ENCODE measurements around the gene RBM17. TPM values are rescaled to one million over a fixed set of nuclear protein-coding genes. Genes with fewer than 3 reads are reported as not detected.

The RBM17 gene
- total RNA-seq, 4 donors from 2014 or later = 64.4 to 163 (median 146) TPM

GRCh38 chr10:6086375-6087233 lies 2.2 kb upstream of the RBM17 start:
- Histone ChIP-seq H3K27ac (peak overlapping the region; percentile 70 to 71), H3K9me3 (no peaks in the 10 kb centered on the region), H3K4me3 (no peak overlapping the region), H3K36me3 (no peaks in the 10 kb centered on the region), H3K4me1 (peaks cover 5% of the 10 kb centered on the region in 2 donors), H3K27me3 (no peaks in the 10 kb centered on the region)
- peak; percentile 84 to 88 for DNase-seq
- no peak for TF ChIP-seq POLR2A (IDR thresholded peaks at IDR 0.05)
- TF ChIP-seq, protein P1, sequence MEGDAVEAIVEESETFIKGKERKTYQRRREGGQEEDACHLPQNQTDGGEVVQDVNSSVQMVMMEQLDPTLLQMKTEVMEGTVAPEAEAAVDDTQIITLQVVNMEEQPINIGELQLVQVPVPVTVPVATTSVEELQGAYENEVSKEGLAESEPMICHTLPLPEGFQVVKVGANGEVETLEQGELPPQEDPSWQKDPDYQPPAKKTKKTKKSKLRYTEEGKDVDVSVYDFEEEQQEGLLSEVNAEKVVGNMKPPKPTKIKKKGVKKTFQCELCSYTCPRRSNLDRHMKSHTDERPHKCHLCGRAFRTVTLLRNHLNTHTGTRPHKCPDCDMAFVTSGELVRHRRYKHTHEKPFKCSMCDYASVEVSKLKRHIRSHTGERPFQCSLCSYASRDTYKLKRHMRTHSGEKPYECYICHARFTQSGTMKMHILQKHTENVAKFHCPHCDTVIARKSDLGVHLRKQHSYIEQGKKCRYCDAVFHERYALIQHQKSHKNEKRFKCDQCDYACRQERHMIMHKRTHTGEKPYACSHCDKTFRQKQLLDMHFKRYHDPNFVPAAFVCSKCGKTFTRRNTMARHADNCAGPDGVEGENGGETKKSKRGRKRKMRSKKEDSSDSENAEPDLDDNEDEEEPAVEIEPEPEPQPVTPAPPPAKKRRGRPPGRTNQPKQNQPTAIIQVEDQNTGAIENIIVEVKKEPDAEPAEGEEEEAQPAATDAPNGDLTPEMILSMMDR (IDR thresholded peaks at IDR 0.05) = peak; percentile 72 to 83 (median 82)
- intact Hi-C loops (cut with DNase I; ENCODE audit: low total_unique reads) = no loop called here

GRCh38 chr10:6089334-6090219 lies 743 bp downstream of the RBM17 start:
- intact Hi-C loops (cut with DNase I; ENCODE audit: low total_unique reads) = no loop called here
- peak overlapping the region; percentile 62 to 90 for H3K4me3 ChIP-seq
- no peaks in the 10 kb centered on the region for H3K36me3 ChIP-seq
- no peaks in the 10 kb centered on the region for H3K9me3 ChIP-seq
- H3K4me1 ChIP-seq = peaks cover 5 to 7% of the 10 kb centered on the region in 2 donors
- H3K27me3 ChIP-seq = no peaks in the 10 kb centered on the region
- TF ChIP-seq, protein P1 (IDR thresholded peaks at IDR 0.05) = no peak
- no peak for TF ChIP-seq POLR2A (IDR thresholded peaks at IDR 0.05)
- peak in 1 of 2 donors; percentile 31 for DNase-seq
- H3K27ac ChIP-seq = peak overlapping the region; percentile 84 to 89

DNA sequence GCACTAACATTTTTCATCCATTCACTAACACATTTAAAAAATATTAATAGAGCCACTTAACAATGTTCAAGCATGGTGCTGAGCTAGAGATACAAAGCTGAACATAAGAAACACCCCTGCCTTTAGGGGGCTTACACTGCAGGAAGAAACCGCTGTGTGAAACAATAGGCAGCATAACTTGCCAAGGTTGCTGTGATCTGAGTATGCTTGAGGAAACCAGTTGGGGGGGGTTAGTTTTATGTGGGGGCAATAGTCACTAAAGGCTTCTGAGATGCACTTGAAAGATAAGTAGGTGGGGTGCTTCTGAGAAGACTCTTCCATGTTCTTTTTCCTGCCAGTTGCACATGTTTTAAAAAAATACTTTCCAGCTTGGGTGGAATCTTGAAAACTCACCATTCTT lies 2.8 kb downstream of the RBM17 start:
- intact Hi-C loops (cut with DNase I; ENCODE audit: low total_unique reads) = no loop called here
- no peak for DNase-seq
- Histone ChIP-seq H3K36me3 (no peaks in the 10 kb centered on the region), H3K4me1 (peaks cover 5 to 17% of the 10 kb centered on the region in 2 donors), H3K9me3 (no peaks in the 10 kb centered on the region), H3K27ac (no peak overlapping the region), H3K27me3 (no peaks in the 10 kb centered on the region), H3K4me3 (no peak overlapping the region)
- no peak for TF ChIP-seq POLR2A (IDR thresholded peaks at IDR 0.05)
- TF ChIP-seq, protein P1 (IDR thresholded peaks at IDR 0.05) = no peak

- H3K36me3 ChIP-seq = no peaks in the 10 kb centered on the region
- no peaks in the 10 kb centered on the region for H3K27me3 ChIP-seq
- no peak for DNase-seq
- H3K4me1 ChIP-seq = peaks cover 5 to 17% of the 10 kb centered on the region in 2 donors
- H3K4me3 ChIP-seq = no peak overlapping the region
- no peaks in the 10 kb centered on the region for H3K9me3 ChIP-seq
- no peak overlapping the region for H3K27ac ChIP-seq
- intact Hi-C loops (cut with DNase I; ENCODE audit: low total_unique reads) = no loop called here
- TF ChIP-seq, protein P1 (IDR thresholded peaks at IDR 0.05) = no peak
- no peak for TF ChIP-seq POLR2A (IDR thresholded peaks at IDR 0.05)
Observed at GRCh38 chr10:6092731-6093130, 3.9 kb downstream of the RBM17 start.
